Body of pancreas (tissue), 4 donors: Measurements from ENCODE around the gene GNAO1. TPM values are rescaled to one million over a fixed set of nuclear protein-coding genes. Genes with fewer than 3 reads are reported as not detected.
A peak's percentile ranks its signal among the peaks of the same experiment; 100 is the strongest.

ENCODE experiments used
- ATAC-seq: fragments of 150-250 bp; one replicate; pipeline ENCODE4 v1.9.1; 2016
- DNase-seq, 4 donors: peaks; one replicate each; pipeline ENCODE4 v3.0.0-alpha.2; 2019
- H3K27ac ChIP-seq, 4 donors: fragments of 200-600 bp; sonication (generic); 1 replicate in 3 of 4; 2 replicates in 1 of 4; pipeline versions ENCODE4 v1.5.1 to v1.6.1; 2016 to 2019; ENCODE audit warnings: mild to moderate bottlenecking in 1 of 4, mixed read lengths in 1 of 4, moderate library complexity in 1 of 4
- H3K27me3 ChIP-seq, 2 donors: fragments of 200-600 bp; sonication (generic); one replicate each; pipeline ENCODE4 v1.6.0; 2016; ENCODE audit warnings: mild to moderate bottlenecking in 1 of 2
- H3K36me3 ChIP-seq, 2 donors: fragments of 200-600 bp; sonication (generic); replicated peaks in 1 of 2; 2 replicates each; pipeline ENCODE4 v1.5.1; 2016; ENCODE audit warnings: low read depth in 2 of 2; ENCODE audit not compliant: insufficient read depth in 1 of 2
- H3K4me1 ChIP-seq: fragments of 200-600 bp; sonication (generic); one replicate; pipeline ENCODE4 v1.6.0; 2016
- H3K4me3 ChIP-seq, 2 donors: fragments of 200-600 bp; sonication (generic); 1 replicate in 1 of 2; 2 replicates in 1 of 2; pipeline ENCODE4 v1.5.1; 2016 to 2019
- H3K9me3 ChIP-seq, 3 donors: fragments of 200-600 bp; sonication (generic); 1 replicate in 2 of 3; 2 replicates in 1 of 3; pipeline ENCODE4 v1.5.1; 2016
- POLR2A ChIP-seq, 3 donors: fragments of 450-650 bp; IDR thresholded peaks; one replicate each; pipeline ENCODE4 v1.6.1; 2016; ENCODE audit warnings: antibody characterized with exemption in 3 of 3, mild to moderate bottlenecking in 2 of 3
- WGBS, 2 donors: methylation state at CpG; one replicate each; pipeline ENCODE4 v1.1.5; 2017; 5-methylcytosine and 5-hydroxymethylcytosine counted together
- intact Hi-C: fragments of 100-400 bp; cut with DNase I; formaldehyde crosslinking; loops from one replicate; pipeline ENCODE4 v1.15.1; 2023
- total RNA-seq, 2 donors: library from RNA; depleted of rRNA; stranded (reverse); fragments of >200 nt; gene quantifications; one replicate each; pipeline ENCODE4 v1.1.0, GENCODE V29; 2016
- TF ChIP-seq, protein P1 (sequence below), 7 experiments: fragments of 450-650 bp in 4 of 7; fragments of 200-600 bp in 3 of 7; sonication (generic) in 3 of 7; IDR thresholded peaks; one replicate each; pipeline ENCODE4 v1.5.1; 2016 to 2019; ENCODE audit warnings: antibody characterized with exemption in 7 of 7

GNAO1 gene
- total RNA-seq, 2 donors from 2014 or later, result 1.6 to 3.0 TPM

DNA sequence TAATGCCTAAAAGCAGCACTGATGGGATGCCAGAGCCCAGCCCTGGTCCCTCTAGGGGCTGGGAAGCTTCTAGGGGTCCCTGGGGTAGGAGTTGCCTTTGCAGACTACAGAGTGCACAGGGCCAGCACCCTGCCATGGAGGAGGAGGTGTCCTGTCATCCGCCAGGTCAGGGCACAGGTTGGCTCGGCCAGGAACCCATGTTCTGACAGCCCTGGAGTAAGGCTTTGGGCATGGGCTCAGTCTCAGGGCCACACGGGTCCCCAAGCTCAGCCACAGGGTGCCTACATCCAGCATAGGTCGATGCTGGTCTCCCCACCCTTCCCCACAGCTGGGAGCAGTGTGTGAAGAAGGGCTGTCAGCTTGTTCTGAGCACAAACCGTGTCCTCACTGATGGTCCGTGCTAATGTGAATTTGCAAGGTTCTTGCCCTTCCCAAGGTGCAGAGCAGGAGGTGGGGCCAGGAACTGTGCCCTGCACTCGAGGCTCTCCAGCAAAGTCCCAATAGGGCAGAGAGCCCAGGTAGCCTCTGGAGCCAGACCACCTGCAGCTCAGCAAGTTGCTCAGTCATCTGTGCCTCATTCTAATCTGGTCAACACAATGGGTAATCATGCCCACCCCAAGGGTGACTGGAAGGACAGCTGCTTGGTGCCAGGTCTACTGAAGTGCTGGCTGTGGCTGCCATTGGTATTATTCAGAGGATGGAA lies 161.2 kb downstream of the GNAO1 start:
- H3K27ac ChIP-seq, result no peak overlapping the region
- no peak for TF ChIP-seq POLR2A (IDR thresholded peaks at IDR 0.05)
- TF ChIP-seq, protein P1, sequence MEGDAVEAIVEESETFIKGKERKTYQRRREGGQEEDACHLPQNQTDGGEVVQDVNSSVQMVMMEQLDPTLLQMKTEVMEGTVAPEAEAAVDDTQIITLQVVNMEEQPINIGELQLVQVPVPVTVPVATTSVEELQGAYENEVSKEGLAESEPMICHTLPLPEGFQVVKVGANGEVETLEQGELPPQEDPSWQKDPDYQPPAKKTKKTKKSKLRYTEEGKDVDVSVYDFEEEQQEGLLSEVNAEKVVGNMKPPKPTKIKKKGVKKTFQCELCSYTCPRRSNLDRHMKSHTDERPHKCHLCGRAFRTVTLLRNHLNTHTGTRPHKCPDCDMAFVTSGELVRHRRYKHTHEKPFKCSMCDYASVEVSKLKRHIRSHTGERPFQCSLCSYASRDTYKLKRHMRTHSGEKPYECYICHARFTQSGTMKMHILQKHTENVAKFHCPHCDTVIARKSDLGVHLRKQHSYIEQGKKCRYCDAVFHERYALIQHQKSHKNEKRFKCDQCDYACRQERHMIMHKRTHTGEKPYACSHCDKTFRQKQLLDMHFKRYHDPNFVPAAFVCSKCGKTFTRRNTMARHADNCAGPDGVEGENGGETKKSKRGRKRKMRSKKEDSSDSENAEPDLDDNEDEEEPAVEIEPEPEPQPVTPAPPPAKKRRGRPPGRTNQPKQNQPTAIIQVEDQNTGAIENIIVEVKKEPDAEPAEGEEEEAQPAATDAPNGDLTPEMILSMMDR (IDR thresholded peaks at IDR 0.05), result no peak
- DNase-seq (peak in 2 of 4 donors; percentile 0 to 10), ATAC-seq (no peak)
- no peaks in the 10 kb centered on the region for H3K36me3 ChIP-seq
- intact Hi-C loops, result no loop called here
- no peaks in the 10 kb centered on the region for H3K27me3 ChIP-seq
- 64% methylated on average over 5 to 7 of the region's 7 CpGs for WGBS, 2 donors
- peaks cover 10% of the 10 kb centered on the region for H3K4me1 ChIP-seq
- no peak overlapping the region for H3K4me3 ChIP-seq
- H3K9me3 ChIP-seq, result no peaks in the 10 kb centered on the region

GRCh38 chr16:56353054-56353921 lies 162.0 kb downstream of the GNAO1 start:
- ATAC-seq (no peak), DNase-seq (peak in 2 of 4 donors; percentile 4 to 9)
- Histone ChIP-seq H3K4me3 (no peak overlapping the region), H3K27ac (no peak overlapping the region), H3K36me3 (no peaks in the 10 kb centered on the region), H3K9me3 (no peaks in the 10 kb centered on the region), H3K4me1 (peaks cover 10% of the 10 kb centered on the region), H3K27me3 (no peaks in the 10 kb centered on the region)
- 80 to 86% methylated on average over 4 to 15 of the region's 15 CpGs for WGBS, 2 donors
- TF ChIP-seq POLR2A (IDR thresholded peaks at IDR 0.05), result no peak
- TF ChIP-seq, protein P1 (IDR thresholded peaks at IDR 0.05), result no peak
- intact Hi-C loops, result no loop called here

DNA sequence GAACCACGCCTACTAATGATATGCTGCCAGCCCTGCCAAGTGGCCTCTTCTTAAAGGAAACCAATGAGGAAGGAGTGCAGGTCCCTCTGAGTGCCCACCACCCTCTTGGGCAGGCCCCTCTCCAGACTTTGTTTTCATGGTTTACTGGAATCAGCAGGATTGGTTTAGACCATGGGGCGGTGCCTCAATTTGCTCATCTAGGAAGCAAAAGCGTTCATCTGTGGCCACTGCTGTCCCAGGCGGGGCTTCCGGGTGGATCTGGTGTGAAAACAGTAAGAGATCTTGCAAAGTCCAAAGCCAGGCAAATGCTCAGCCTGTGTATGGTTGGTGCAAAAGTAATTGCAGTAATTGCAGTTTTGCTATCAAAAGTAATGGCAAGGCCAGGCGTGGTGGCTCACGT lies 162.7 kb downstream of the GNAO1 start:
- DNase-seq (peak in 1 of 4 donors; percentile 5), ATAC-seq (no peak)
- H3K27me3 ChIP-seq, result no peaks in the 10 kb centered on the region
- H3K27ac ChIP-seq, result no peak overlapping the region
- WGBS, 2 donors, result 86 to 90% methylated on average over 7 of the region's 7 CpGs
- H3K4me3 ChIP-seq, result no peak overlapping the region
- no peaks in the 10 kb centered on the region for H3K36me3 ChIP-seq
- TF ChIP-seq POLR2A (IDR thresholded peaks at IDR 0.05), result no peak
- TF ChIP-seq, protein P1 (IDR thresholded peaks at IDR 0.05), result no peak
- H3K9me3 ChIP-seq, result no peaks in the 10 kb centered on the region
- H3K4me1 ChIP-seq, result peaks cover 10% of the 10 kb centered on the region
- intact Hi-C loops, result no loop called here

DNA sequence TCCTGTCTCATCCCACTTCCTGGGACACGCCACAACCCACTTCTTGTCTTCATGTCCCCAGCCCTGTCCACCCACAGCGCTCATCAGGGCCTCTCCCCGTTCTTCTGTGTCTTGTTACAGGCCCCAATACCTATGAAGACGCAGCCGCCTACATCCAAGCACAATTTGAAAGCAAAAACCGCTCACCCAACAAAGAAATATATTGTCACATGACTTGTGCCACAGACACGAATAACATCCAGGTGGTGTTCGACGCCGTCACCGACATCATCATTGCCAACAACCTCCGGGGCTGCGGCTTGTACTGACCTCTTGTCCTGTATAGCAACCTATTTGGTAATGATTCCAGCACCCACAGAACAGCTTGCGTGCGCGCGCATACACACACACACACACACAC lies 163.5 kb downstream of the GNAO1 start:
- Histone ChIP-seq H3K27me3 (no peaks in the 10 kb centered on the region), H3K36me3 (no peaks in the 10 kb centered on the region), H3K4me3 (no peak overlapping the region), H3K9me3 (no peaks in the 10 kb centered on the region), H3K27ac (no peak overlapping the region), H3K4me1 (peaks cover 10% of the 10 kb centered on the region)
- intact Hi-C loops, result no loop called here
- DNase-seq, result peak in 2 of 4 donors; percentile 4 to 9
- ATAC-seq, result no peak
- 93 to 96% methylated on average over 17 of the region's 17 CpGs for WGBS, 2 donors
- TF ChIP-seq, protein P1 (IDR thresholded peaks at IDR 0.05), result no peak
- TF ChIP-seq POLR2A (IDR thresholded peaks at IDR 0.05), result no peak
